Measurements from ENCODE around the gene IGSF5.

DNA sequence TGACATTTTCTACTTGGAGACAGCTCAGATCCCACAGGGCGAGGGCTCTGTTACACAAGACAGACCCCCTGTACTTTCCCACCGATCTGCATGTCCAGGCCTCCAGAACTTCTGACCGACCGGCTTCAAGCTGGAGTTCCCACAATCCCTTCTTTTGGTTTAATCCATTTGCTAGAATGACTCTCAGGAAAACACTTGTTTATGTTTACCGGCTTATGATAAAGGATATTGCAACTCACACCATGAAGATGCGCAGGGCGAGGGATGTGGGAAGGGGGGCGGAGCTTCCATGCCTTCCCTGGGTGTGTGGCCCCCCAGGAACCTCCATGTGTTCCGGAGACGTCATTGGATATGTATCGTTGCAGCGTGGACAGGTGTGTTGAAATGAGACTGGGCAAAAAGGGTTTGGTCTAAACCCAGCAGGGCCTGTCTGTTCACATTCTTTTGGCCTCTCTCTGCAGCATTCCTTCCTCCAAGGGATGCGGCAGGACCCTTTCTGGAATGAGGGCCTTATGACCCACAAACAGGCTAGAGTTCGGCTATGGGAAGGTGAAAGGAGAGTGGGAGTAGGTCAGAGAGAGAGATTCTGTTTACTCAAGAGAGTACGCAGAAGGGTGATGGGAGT, 7.5 kb upstream of the IGSF5 start:
- TF ChIP-seq CTCF (conservative IDR thresholded peaks at IDR 0.05; ENCODE audit: low read length), result no peak
- no peak for TF ChIP-seq EZH2phosphoT487 (IDR thresholded peaks at IDR 0.05; ENCODE audit: borderline replicate concordance, low read depth, low read length)
